ENCODE results near the gene LATS1. TPM values are rescaled to one million over a fixed set of nuclear protein-coding genes. Genes with fewer than 3 reads are reported as not detected.

LATS1 gene
- polyA plus RNA-seq, 1 of the 3 experiments (the other 2 are of a cell fraction), result 6.9 TPM

GRCh38 chr6:149717588-149718458 lies at the start of gene LATS1 (continued):
- no peak for TF ChIP-seq USF2 (IDR thresholded peaks at IDR 0.05; ENCODE audit: borderline replicate concordance, low read depth, low read length)
- no peak for TF ChIP-seq FOXJ3 (CRISPR knock-in tag; IDR thresholded peaks at IDR 0.05)
- TF ChIP-seq EP300 (IDR thresholded peaks at IDR 0.05; ENCODE audit: borderline replicate concordance in 1 of 2, low read depth in 1 of 2, low read length in 1 of 2), result peak in 1 of 2 experiments; percentile 38; a peak in 1 of 4 replicates
- no peak for TF ChIP-seq PBX3 (IDR thresholded peaks at IDR 0.05)
- peak; percentile 86 for TF ChIP-seq POLR2AphosphoS5 (IDR thresholded peaks at IDR 0.05; ENCODE audit: low read depth, low read length)
- TF ChIP-seq TAF1 (IDR thresholded peaks at IDR 0.05; ENCODE audit: borderline replicate concordance, low read depth, low read length), result peak; percentile 91
- TF ChIP-seq JUND (IDR thresholded peaks at IDR 0.05), result no peak; the same call in 1 of the 2 replicates
- TF ChIP-seq TCF12 (IDR thresholded peaks at IDR 0.05), result no peak; the same call in 1 of the 2 replicates
- no peak for TF ChIP-seq NFIC (IDR thresholded peaks at IDR 0.05; ENCODE audit: borderline replicate concordance)
- no peak for TF ChIP-seq RAD21 (IDR thresholded peaks at IDR 0.05; ENCODE audit: low read length)
- TF ChIP-seq, protein P1, sequence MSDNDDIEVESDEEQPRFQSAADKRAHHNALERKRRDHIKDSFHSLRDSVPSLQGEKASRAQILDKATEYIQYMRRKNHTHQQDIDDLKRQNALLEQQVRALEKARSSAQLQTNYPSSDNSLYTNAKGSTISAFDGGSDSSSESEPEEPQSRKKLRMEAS (IDR thresholded peaks at IDR 0.05; ENCODE audit: low read depth), result peak; percentile 75
- peak; percentile 95 for TF ChIP-seq YY1 (IDR thresholded peaks at IDR 0.05; ENCODE audit: low read depth)
- no peak for TF ChIP-seq RXRA (IDR thresholded peaks at IDR 0.05; ENCODE audit: borderline replicate concordance, low read depth)

DNA sequence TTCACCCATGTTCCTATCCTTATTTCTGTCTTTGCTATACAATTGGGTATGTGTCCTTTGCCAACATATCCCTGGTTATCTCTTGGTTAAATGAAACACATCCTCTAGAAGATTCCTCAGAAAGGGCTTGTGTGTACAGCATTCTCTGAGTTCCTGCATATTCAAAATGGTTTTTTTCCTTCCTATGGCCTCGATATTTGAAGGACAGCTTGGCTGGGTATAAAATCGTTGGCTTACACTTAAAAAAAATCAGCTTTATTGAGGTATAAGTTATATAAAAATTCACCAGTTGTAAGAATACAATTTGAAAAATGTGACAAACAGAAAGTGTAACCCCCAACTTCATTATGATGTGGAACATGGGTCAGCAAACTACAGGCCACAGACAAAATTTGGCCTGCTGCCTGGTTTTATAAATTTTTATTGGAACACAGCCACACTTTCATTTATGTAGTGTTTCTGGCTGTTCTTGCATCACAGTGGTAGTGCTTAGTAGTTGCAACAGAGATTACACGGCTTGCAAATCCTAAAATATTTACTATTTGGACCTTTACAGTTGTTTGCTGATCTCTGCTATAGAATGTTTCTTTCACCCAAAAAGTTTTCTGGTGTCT lies 48.4 kb upstream of the LATS1 start:
- WGBS (ENCODE audit: low lambda C conversion rate), result 56% methylated on average over 3 of the region's 3 CpGs
- peaks cover 28% of the 10 kb centered on the region for H3F3A ChIP-seq (replicated peaks; ENCODE audit: insufficient read depth)
- H3K4me3 ChIP-seq (ENCODE audit: low read depth in 2 of 2, low read length in 1 of 2), result no peak overlapping the region
- TF ChIP-seq NRF1 (IDR thresholded peaks at IDR 0.05; ENCODE audit: low read depth, low read length) (no peak), NFIC (IDR thresholded peaks at IDR 0.05; ENCODE audit: borderline replicate concordance) (peak; percentile 33; the same call in 1 of the 2 replicates)
- peaks cover 79% of the 10 kb centered on the region for H3K79me2 ChIP-seq (ENCODE audit: insufficient read depth)
- H3K9ac ChIP-seq, result no peak overlapping the region
- no peak for DNase-seq
- H3K36me3 ChIP-seq (replicated peaks in 1 of 2; ENCODE audit: control insufficient read depth in 1 of 2, insufficient read depth in 2 of 2, low read length in 1 of 2), result peaks cover 3 to 23% of the 10 kb centered on the region in 2 experiments
- H4K20me1 ChIP-seq (ENCODE audit: insufficient read depth), result peaks cover 6% of the 10 kb centered on the region; the same call in 1 of the 2 replicates
- POLR2A ChIA-PET, result no interaction called here
- CTCF ChIA-PET, result no interaction called here
- no peaks in the 10 kb centered on the region for H3K9me3 ChIP-seq
- no peak overlapping the region for H2AFZ ChIP-seq (ENCODE audit: low read depth)
- peak overlapping the region in 1 of 2 experiments; percentile 28; a peak in 1 of 4 replicates for H3K27ac ChIP-seq (ENCODE audit: low read depth in 2 of 2, low read length in 1 of 2)
- no peak overlapping the region for H3K4me2 ChIP-seq
- H3K27me3 ChIP-seq (ENCODE audit: insufficient read depth), result no peaks in the 10 kb centered on the region
- H3K4me1 ChIP-seq (ENCODE audit: control insufficient read depth in 1 of 2, insufficient read depth in 2 of 2, low read depth in 1 of 2, low read length in 1 of 2), result 0 out of 4 replicates have a peak, but pooled peaks cover 0 to 4% of the 10 kb centered on the region in 2 experiments
- H3K9me2 ChIP-seq, result no peaks in the 10 kb centered on the region

Measured in SK-N-SH (cell line).